Suppressor macrophage (primary cell): ENCODE measurements around the gene HOXA3.

Source experiments
- DNase-seq, 4 experiments: peaks; one replicate each; pipeline ENCODE4 v3.0.0-alpha.2; 2020 to 2022

Gene HOXA3

GRCh38 chr7:27088002-27088922 is 64.1 kb downstream of the HOXA3 start:
- DNase-seq = peak in 1 of 4 experiments; percentile 30

- DNase-seq = no peak
Observed at GRCh38 chr7:27083646-27084045, 68.7 kb downstream of the HOXA3 start.

GRCh38 chr7:27082171-27082570 is 70.2 kb downstream of the HOXA3 start:
- no peak for DNase-seq

GRCh38 chr7:27080844-27081436 is 71.4 kb downstream of the HOXA3 start:
- no peak for DNase-seq

GRCh38 chr7:27079234-27079975 is 73.0 kb downstream of the HOXA3 start:
- peak in 3 of 4 experiments; percentile 12 to 49 (median 42) for DNase-seq

- DNase-seq = no peak
Observed at GRCh38 chr7:27078616-27079233, 73.7 kb downstream of the HOXA3 start.

GRCh38 chr7:27073076-27073475 is 79.3 kb downstream of the HOXA3 start:
- DNase-seq = peak in 1 of 4 experiments; percentile 8

GRCh38 chr7:27071622-27072390 is 80.6 kb downstream of the HOXA3 start:
- no peak for DNase-seq

GRCh38 chr7:27068259-27068658 is 84.1 kb downstream of the HOXA3 start:
- DNase-seq = peak in 1 of 4 experiments; percentile 24

GRCh38 chr7:27066148-27066547 is 86.2 kb downstream of the HOXA3 start:
- DNase-seq = no peak

- no peak for DNase-seq
Observed at GRCh38 chr7:27065709-27066108, 86.7 kb downstream of the HOXA3 start.

- no peak for DNase-seq
Observed at GRCh38 chr7:27064661-27065060, 87.7 kb downstream of the HOXA3 start.

- no peak for DNase-seq
Observed at GRCh38 chr7:27064159-27064558, 88.2 kb downstream of the HOXA3 start.

- no peak for DNase-seq
Observed at GRCh38 chr7:27062946-27063345, 89.4 kb downstream of the HOXA3 start.
